ENCODE measurements around the gene DRD4.
"Not testable (repeated sequence)": the region's sequence is repeated elsewhere in the genome, so short reads cannot be mapped to it uniquely, and the experiment has no call there.

The DRD4 gene

GRCh38 chr11:680970-681369 is 43.9 kb downstream of the DRD4 start:
- no peak for DNase-seq

DNA sequence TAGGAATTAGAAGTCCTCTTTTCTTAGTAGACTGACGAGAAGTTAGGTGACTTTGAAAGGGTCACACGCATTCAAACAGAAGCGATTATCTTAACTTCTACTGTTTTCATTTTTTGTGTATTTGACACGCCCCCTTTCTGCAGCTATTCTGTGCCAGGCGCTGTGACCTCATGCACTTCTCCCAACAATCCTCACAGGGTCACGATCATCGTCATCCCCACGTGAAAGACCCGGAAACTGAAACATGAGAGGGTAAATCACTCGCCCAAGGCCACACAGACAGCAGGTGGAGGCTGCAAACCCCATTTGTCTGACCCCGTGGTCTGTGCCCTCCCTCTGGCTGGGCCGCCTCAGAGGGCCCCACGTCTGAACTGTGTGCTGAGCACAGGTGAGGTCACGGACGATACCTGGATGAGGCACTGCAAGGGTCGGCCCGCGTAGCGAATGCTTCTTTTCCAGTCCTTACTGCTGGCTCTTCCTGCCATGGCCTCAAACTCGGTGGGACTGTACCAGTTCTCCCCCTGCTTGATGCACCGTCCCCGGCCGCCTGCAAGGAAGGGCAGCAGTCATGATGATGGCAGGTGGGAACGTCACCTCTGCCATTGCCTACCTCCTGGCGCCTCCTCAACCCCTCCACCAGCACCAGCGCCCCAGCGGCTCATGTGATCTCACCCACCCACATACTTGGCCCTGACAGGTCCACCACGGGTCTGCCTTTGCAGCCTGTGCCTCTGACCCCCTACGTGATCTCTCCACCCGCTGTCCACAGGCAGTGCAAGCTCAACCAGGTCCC is 49.6 kb downstream of the DRD4 start:
- DNase-seq = no peak

DNA sequence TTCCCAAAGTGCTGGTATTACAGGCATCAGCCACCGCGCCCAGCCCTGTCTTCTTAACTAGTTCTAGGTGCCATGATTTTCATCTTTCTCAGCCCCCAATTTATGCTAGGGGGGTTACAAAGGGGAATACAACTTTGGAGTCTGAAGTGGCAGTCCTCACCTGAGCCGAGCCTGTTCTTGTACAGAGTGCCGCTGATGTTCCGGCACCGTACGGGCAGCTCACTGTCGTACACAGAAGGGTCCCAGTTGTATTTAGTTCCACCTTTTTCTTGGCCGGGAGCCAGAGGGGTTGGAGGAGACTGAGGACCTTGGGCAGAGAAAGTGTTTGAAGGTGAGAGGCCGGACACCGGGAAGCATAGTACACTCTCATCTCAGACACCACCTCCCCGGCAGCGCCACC is 50.7 kb downstream of the DRD4 start:
- no peak for DNase-seq

GRCh38 chr11:688681-689080 is 51.6 kb downstream of the DRD4 start:
- no peak for DNase-seq

GRCh38 chr11:689625-690024 is 52.6 kb downstream of the DRD4 start:
- no peak for DNase-seq

GRCh38 chr11:690244-690643 is 53.2 kb downstream of the DRD4 start:
- DNase-seq = not testable (repeated sequence)

Data from amniotic stem cell (primary cell).